GOT3 (cell line): ENCODE measurements around the gene AGAP1.

Experiments
- DNase-seq: peaks from one replicate; lab custom pipeline; 2025; ENCODE audit warnings: mixed read lengths; lab: John Stamatoyannopoulos, UW

AGAP1 gene

GRCh38 chr2:235489897-235490296 lies 3.9 kb upstream of the AGAP1 start:
- DNase-seq: no peak

GRCh38 chr2:235492850-235493344 lies 946 bp upstream of the AGAP1 start:
- no peak for DNase-seq

GRCh38 chr2:235493402-235493774 lies 455 bp upstream of the AGAP1 start:
- DNase-seq: no peak

- no peak for DNase-seq
Measured at GRCh38 chr2:235494716-235495372, 1.0 kb downstream of the AGAP1 start.

- no peak for DNase-seq
Measured at GRCh38 chr2:235495373-235496238, 1.8 kb downstream of the AGAP1 start.

GRCh38 chr2:235496239-235496621 lies 2.4 kb downstream of the AGAP1 start:
- DNase-seq: no peak

- DNase-seq: no peak
Measured at GRCh38 chr2:235497096-235497495, 3.3 kb downstream of the AGAP1 start.

- DNase-seq: no peak
Measured at GRCh38 chr2:235498541-235498940, 4.7 kb downstream of the AGAP1 start.

- no peak for DNase-seq
Measured at GRCh38 chr2:235498946-235499812, 5.3 kb downstream of the AGAP1 start.

GRCh38 chr2:235500110-235500760 lies 6.4 kb downstream of the AGAP1 start:
- no peak for DNase-seq

GRCh38 chr2:235500761-235501672 lies 7.2 kb downstream of the AGAP1 start:
- DNase-seq: no peak

- no peak for DNase-seq
Measured at GRCh38 chr2:235501673-235502031, 7.8 kb downstream of the AGAP1 start.

- DNase-seq: no peak
Measured at GRCh38 chr2:235502336-235502735, 8.5 kb downstream of the AGAP1 start.

GRCh38 chr2:235504441-235505180 lies 10.8 kb downstream of the AGAP1 start:
- DNase-seq: no peak

GRCh38 chr2:235505181-235505741 lies 11.4 kb downstream of the AGAP1 start:
- DNase-seq: no peak

GRCh38 chr2:235506291-235506996 lies 12.6 kb downstream of the AGAP1 start:
- DNase-seq: no peak

GRCh38 chr2:235506997-235507615 lies 13.3 kb downstream of the AGAP1 start:
- no peak for DNase-seq

- no peak for DNase-seq
Measured at GRCh38 chr2:235507928-235508327, 14.1 kb downstream of the AGAP1 start.
